ENCODE measurements around the gene SV2C. TPM values are rescaled to one million over a fixed set of nuclear protein-coding genes. Genes with fewer than 3 reads are reported as not detected.

The SV2C gene
- total and polyA plus RNA-seq, 4 donors = under 0.01 to 0.04 (median 0.03) TPM; not detected in 1

DNA sequence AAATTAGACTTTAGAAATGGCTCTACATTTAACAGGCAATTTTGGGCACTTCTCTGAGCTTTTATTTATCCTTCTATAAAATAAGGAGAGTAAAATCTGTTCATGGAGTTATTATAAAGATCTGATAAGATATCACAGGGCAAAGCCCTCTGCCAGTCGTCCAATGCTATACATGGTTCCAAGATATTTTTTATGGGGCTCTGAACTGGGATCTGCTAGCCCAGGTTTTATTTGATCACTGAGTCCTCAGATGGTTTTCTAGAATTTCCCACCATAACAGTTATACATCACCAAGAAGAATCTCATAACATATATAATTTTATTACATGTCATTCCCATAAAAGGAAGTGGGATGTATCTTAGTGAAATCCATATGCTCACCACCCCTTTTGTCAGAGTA lies 296.7 kb downstream of the SV2C start (continued):
- TF ChIP-seq REST (IDR thresholded peaks at IDR 0.05) = no peak
- no peak for TF ChIP-seq HNF4A (conservative IDR thresholded peaks at IDR 0.05)
- TF ChIP-seq EGR1 (IDR thresholded peaks at IDR 0.05; ENCODE audit: low read depth in 2 of 2) = no peak
- no peak for TF ChIP-seq TAF1 (conservative IDR thresholded peaks at IDR 0.05)

- WGBS = 71% methylated on average over 7 of the region's 7 CpGs
Observed at GRCh38 chr5:76380346-76381066, 297.3 kb downstream of the SV2C start.

More at GRCh38 chr5:76380346-76381066, 297.3 kb downstream of the SV2C start:
- H3K27me3 ChIP-seq (ENCODE audit: control insufficient read depth in 4 of 4, insufficient read depth in 4 of 4, low read length in 3 of 4) = no peaks in the 10 kb centered on the region
- no peak for DNase-seq (ENCODE audit: low spot score)
- no peak overlapping the region for H3K9ac ChIP-seq (ENCODE audit: low read depth in 1 of 2, low read length in 2 of 2)
- no peaks in the 10 kb centered on the region for H3K9me3 ChIP-seq (ENCODE audit: control insufficient read depth in 4 of 4, low read length in 3 of 4)
- TF ChIP-seq NR2F2 (IDR thresholded peaks at IDR 0.05) = no peak
- no peak for TF ChIP-seq YY1 (IDR thresholded peaks at IDR 0.05)
- no peak for TF ChIP-seq ATF3 (IDR thresholded peaks at IDR 0.05)
- TF ChIP-seq RAD21 (IDR thresholded peaks at IDR 0.05) = no peak
- no peak for TF ChIP-seq FOXA2 (IDR thresholded peaks at IDR 0.05)
- TF ChIP-seq REST (IDR thresholded peaks at IDR 0.05) = no peak
- TF ChIP-seq, protein P1, sequence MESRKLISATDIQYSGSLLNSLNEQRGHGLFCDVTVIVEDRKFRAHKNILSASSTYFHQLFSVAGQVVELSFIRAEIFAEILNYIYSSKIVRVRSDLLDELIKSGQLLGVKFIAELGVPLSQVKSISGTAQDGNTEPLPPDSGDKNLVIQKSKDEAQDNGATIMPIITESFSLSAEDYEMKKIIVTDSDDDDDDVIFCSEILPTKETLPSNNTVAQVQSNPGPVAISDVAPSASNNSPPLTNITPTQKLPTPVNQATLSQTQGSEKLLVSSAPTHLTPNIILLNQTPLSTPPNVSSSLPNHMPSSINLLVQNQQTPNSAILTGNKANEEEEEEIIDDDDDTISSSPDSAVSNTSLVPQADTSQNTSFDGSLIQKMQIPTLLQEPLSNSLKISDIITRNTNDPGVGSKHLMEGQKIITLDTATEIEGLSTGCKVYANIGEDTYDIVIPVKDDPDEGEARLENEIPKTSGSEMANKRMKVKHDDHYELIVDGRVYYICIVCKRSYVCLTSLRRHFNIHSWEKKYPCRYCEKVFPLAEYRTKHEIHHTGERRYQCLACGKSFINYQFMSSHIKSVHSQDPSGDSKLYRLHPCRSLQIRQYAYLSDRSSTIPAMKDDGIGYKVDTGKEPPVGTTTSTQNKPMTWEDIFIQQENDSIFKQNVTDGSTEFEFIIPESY (IDR thresholded peaks at IDR 0.05) = no peak
- no peak for TF ChIP-seq RXRA (IDR thresholded peaks at IDR 0.05)
- TF ChIP-seq CTCF (IDR thresholded peaks at IDR 0.05; ENCODE audit: low read depth, low read length, missing input control) = no peak
- no peak for TF ChIP-seq JUND (IDR thresholded peaks at IDR 0.05)
- TF ChIP-seq FOXA1 (IDR thresholded peaks at IDR 0.05) = no peak
- TF ChIP-seq EGR1 (IDR thresholded peaks at IDR 0.05; ENCODE audit: low read depth in 2 of 2) = no peak
- TF ChIP-seq HNF4A (conservative IDR thresholded peaks at IDR 0.05) = no peak
- TF ChIP-seq MAX (IDR thresholded peaks at IDR 0.05) = no peak
- H3K27ac ChIP-seq (ENCODE audit: low read depth in 1 of 2, low read length in 2 of 2) = no peak overlapping the region
- no peak overlapping the region for H3K4me3 ChIP-seq (ENCODE audit: low read depth in 1 of 3, low read length in 3 of 3)
- peaks cover 4 to 17% (median 16%) of the 10 kb centered on the region in 4 donors for H3K4me1 ChIP-seq (ENCODE audit: control insufficient read depth in 4 of 4, insufficient read depth in 4 of 4, low read length in 3 of 4)
- H3K36me3 ChIP-seq (ENCODE audit: control insufficient read depth in 4 of 4, insufficient read depth in 3 of 4, low read depth in 1 of 4, low read length in 3 of 4) = no peaks in the 10 kb centered on the region

Data from liver (tissue), 9 donors.